HG02938 (cell line): ENCODE results near the gene UBL3.

Experiments used
- ATAC-seq: cut with Tn5 transposase; IDR thresholded peaks from one replicate; pipeline ENCODE4 v1.9.1; 2021; ENCODE audit warnings: mild to moderate bottlenecking, moderate library complexity; ENCODE audit not compliant: unreplicated experiment

UBL3 gene

GRCh38 chr13:29760544-29760943, 89.9 kb downstream of the UBL3 start:
- no peak for ATAC-seq

- peak; percentile 92 for ATAC-seq
Observed at GRCh38 chr13:29758531-29759114, 91.8 kb downstream of the UBL3 start.

GRCh38 chr13:29756506-29756905, 93.9 kb downstream of the UBL3 start:
- no peak for ATAC-seq

GRCh38 chr13:29754473-29754806, 96.0 kb downstream of the UBL3 start:
- no peak for ATAC-seq

DNA sequence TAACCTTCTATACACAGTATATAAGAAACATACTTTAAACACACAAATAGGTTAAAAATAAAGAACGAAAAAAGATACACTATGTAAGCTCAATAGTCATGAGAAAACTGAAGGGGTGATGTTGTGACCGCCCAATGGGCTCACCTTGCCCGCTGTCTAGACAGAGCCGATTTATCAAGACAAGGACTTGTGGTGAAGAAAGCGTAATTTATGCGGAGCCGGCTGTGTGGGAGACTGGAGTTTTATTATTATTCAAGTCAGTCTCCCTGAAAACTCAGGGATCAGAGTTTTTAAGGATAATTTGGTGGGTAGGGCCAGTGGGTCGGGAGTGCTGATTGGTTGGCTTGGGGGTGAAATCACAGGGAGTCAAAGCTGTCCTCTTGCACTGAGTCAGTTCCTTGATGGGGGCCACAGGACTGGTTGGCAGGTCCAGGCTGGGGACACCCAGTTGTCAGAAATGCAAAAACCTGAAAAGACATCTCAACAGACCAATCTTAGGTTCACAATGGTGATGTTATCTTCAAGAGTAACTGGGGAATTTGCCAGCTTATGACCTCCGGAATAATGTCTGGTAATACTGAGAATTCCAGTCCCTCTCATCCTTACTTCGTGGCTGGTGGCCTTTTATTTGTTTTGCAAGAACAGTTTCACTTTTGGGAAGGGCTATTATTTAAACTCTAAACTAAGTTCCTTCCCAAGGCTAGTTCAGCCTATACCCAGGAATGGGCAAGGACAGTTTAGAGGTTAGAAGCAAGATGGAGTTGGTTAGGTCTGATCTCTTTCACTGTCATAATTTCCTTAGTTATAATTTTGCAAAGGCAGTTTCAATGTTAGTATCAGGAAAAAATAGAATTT, 96.6 kb downstream of the UBL3 start:
- no peak for ATAC-seq

DNA sequence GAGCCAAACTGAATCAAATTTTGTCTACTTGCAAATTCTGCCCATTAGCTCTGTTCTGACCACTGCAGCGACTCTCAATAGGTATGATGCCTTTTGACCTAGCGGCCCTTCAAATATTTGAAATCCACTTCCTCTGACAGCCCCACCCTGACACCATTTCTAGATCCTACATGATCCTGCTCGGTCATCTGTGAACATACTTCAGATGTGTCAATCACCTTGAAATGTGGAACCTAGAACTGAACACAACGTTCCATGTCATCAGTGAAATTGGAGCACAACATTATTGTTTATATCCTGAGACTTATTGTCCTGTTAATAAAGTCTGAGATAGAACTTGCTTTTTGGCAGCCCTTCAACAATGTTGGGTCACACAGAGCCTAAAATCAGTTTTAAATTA, 98.2 kb downstream of the UBL3 start:
- ATAC-seq: no peak

DNA sequence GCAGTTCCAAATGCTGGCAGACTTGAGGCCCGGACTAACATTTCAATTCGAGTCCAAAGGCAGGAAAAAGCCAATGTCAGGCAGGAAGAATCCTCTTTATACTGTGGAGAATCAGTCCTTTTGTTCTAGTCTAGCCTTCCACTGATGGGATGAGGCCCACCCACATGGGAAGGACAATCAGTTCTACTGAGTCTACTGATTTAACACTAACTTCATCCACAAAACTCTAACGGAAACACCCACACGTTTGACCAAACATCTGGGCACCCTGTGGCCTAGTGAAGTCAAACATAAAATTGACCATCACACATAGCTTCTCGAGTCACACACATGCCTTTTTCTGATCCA, 100.3 kb downstream of the UBL3 start:
- ATAC-seq: no peak

- no peak for ATAC-seq
Observed at GRCh38 chr13:29749401-29750182, 100.8 kb downstream of the UBL3 start.

- no peak for ATAC-seq
Observed at GRCh38 chr13:29748097-29748496, 102.3 kb downstream of the UBL3 start.

- no peak for ATAC-seq
Observed at GRCh38 chr13:29746148-29746677, 104.2 kb downstream of the UBL3 start.

GRCh38 chr13:29745704-29746103, 104.7 kb downstream of the UBL3 start:
- ATAC-seq: no peak

DNA sequence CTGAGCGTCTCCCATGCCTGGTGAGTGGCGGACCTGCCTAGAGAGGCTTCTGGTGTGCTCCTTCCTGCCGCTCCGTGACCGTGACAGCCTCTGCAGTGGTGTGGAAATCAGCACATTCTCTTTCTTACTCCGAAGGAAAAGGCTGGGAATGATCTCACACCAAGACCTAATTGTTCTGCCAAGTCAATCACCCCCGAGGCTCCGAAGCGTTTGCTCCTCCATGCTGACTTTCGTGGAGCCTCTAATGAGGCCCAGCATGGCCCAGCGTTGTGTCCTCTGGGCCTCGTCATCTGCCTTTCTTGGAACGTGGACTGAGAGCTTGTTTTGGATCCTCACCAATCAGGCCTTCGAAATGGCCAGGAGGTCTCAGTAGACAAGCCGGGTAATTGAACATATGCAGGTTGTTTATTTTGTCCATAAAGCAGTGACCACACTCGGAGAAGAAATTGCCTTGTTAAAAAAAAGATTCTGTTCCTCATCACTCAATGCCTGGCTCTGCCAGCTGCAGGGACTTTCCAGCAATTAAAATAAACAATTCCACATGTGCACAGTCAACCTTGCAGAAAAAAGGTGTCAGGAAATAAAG, 107.1 kb downstream of the UBL3 start:
- ATAC-seq: no peak

DNA sequence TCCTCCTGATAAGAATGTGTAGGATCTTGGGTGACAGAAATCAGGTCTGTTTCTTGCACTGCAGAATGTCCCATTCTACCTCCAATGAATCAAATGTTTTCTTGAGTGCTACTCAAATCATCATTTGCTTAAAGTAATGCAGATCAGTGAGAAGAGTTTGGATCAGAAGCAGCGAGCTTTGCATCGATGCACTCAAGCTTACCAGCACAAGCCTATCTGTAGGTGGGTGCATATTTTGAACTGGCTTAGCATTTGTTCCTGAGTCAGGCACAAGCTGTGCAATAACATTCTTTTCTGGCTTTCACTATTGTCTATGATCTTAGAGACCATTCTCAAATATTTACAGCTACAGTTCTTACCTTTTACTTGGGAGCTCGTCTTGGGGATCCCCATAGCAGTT, 109.5 kb downstream of the UBL3 start:
- ATAC-seq: no peak

DNA sequence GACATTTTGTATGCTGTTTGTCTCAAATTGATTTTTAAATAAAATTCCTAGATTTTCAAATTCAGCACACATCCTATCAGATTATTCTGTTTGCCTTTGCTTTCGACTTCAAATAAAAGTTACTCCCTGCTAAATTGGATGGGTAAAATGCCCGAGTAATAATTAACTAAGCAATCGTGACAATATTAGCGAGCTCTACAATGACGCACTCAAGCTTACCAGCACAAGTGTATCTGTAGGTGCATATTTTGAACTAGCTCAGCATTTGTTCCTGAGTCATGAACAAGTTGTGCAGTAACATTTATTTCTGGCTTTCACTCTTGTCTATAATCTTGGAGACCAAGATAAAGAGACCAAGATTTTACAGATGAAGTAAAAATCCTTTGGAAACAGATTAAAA, 113.4 kb downstream of the UBL3 start:
- ATAC-seq: no peak

GRCh38 chr13:29733147-29733611, 117.2 kb downstream of the UBL3 start:
- no peak for ATAC-seq

GRCh38 chr13:29730253-29730652, 120.2 kb downstream of the UBL3 start:
- no peak for ATAC-seq

DNA sequence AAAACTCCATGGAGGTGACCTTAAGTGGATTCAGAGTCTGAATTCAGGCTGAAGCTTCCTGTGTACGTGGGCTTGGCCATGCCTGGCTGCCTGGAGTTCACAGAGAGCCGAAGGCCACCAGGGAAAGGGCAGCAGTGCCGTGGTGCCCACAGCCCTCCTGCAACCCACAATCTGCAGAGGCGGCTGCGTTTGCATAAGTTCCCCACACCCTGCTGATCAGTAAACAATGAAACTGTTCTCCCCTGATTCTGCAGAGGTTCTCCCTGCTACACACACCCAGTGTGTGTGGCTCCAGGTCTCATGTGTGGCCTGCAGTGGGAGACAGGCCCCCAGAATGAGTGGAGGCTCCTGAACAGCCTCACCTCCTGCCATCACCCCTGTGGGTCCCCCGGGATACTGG, 128.0 kb downstream of the UBL3 start:
- ATAC-seq: no peak

DNA sequence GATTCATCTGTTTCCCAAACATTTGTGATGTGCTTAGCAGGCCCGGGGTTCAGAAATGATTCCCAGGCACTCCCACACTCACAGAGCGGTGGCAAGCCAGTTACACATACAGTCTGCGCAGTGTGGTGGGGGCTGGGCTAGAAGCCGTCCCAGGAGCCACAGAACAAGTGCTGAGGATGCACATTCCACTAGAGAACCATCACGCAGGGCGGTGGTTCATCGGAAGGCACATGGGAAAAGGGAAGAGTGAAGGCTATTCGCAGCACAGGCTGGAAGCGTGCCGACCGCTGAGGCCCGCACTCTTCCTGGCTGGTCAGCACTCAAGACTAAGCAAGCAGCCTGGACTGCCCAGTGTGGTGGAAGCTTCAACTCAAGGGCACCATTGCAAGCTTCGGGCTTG, 128.7 kb downstream of the UBL3 start:
- ATAC-seq: no peak

DNA sequence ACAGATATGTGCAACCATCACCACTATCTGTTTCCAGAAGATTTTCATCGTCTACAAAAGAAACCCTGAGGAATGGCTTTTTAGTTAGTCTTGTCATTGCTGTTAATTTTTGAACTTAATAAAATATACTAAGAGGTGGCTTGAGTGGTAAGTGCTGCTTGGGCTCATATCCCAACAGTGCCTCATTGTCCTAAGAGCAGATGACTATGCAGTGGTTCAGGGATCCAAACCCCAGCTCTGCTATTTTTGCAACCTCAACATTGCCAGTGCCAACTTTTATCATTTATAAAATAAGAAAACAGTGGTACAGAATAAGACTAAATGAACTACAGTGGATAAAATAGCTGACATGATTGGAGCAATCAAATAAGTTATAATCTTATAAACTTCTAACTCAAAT, 131.7 kb downstream of the UBL3 start:
- no peak for ATAC-seq

GRCh38 chr13:29716493-29716892, 133.9 kb downstream of the UBL3 start:
- ATAC-seq: no peak
